Activated naive CD8-positive, alpha-beta T cell treated with anti-CD3 and anti-CD28 coated beads for 36 hours (primary cell): ENCODE measurements around the gene CST3. TPM values are rescaled to one million over a fixed set of nuclear protein-coding genes. Genes with fewer than 3 reads are reported as not detected.
"Not testable (repeated sequence)": the region's sequence is repeated elsewhere in the genome, so short reads cannot be mapped to it uniquely, and the experiment has no call there.

ENCODE experiments used
- DNase-seq: peaks from one replicate; pipeline ENCODE4 v3.0.0; 2021
- H3K27ac Mint-ChIP-seq: one replicate; pipeline ENCODE4 v1.8.0; 2022; ENCODE audit warnings: mild to moderate bottlenecking, moderate library complexity, mixed read lengths
- H3K27me3 Mint-ChIP-seq: one replicate; pipeline ENCODE4 v1.8.0; 2022; ENCODE audit warnings: mild to moderate bottlenecking, mixed read lengths
- H3K36me3 Mint-ChIP-seq: one replicate; pipeline ENCODE4 v1.8.0; 2021; ENCODE audit warnings: mild to moderate bottlenecking, mixed read lengths
- H3K4me1 Mint-ChIP-seq: one replicate; pipeline ENCODE4 v1.8.0; 2021; ENCODE audit warnings: mixed read lengths
- H3K4me3 Mint-ChIP-seq: one replicate; pipeline ENCODE4 v1.8.0; 2022; ENCODE audit warnings: mild to moderate bottlenecking, moderate library complexity, mixed read lengths
- H3K9me3 Mint-ChIP-seq: one replicate; pipeline ENCODE4 v1.8.0; 2022; ENCODE audit warnings: mixed read lengths
- total RNA-seq, 2 experiments: library from RNA; stranded (reverse); gene quantifications; one replicate each; pipeline ENCODE4 v1.2.3, GENCODE V29; 2021

Gene CST3
- total RNA-seq, 2 experiments from 2014 or later = 0.54 to 0.62 TPM

DNA sequence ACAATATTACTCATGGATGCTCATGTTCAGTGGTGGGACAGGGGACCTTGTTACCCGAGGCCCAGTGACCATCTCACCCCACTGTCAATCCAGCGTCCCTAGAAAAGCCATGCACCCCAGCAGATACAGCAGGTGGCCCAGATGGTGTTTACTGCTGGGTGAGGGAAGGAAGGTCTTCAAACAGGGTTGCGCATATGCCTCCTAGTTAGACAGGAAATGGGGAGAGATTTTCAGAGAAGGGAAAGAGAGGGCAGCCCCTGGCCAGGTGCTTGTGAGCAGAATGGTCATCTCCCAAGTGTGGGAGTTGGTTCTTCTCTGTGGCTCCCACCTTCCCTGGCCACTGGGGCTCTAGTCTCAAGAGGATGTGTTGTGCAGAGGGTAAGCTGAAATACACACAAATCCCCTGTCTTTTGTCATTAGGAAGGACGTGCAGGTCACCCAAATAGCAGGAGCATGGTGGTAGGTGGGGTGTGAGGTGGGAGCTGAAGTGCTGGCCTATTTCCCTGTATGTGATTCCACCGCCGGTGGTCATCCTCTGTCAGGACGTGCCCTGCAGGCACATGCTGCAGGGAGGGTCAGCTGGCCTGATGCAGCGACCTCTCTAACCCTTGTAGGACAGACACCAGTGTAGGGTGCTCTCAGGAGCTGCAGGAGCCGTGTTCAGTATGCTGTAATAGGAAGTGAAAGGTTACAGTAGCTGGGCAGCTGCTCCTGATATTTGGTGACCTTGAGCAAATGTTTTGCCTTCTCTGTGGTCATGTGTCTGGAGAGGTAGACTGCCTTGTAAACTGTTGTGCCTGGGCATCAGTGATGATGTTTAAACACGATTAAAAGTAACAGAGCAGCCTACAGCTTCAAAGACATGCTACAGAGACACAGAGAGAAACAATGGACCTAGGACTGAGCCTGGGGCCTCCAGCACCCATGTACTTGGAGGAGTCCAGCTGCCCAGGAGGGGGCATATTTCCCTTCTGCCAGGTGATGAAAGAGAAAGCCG, 3.2 kb upstream of the CST3 start:
- peaks cover 27% of the 10 kb centered on the region for H3K27me3 Mint-ChIP-seq
- no peaks in the 10 kb centered on the region for H3K9me3 Mint-ChIP-seq
- no peak overlapping the region for H3K4me3 Mint-ChIP-seq
- H3K36me3 Mint-ChIP-seq = no peaks in the 10 kb centered on the region
- H3K27ac Mint-ChIP-seq = no peak overlapping the region
- peaks cover 3% of the 10 kb centered on the region for H3K4me1 Mint-ChIP-seq
- DNase-seq = no peak

DNA sequence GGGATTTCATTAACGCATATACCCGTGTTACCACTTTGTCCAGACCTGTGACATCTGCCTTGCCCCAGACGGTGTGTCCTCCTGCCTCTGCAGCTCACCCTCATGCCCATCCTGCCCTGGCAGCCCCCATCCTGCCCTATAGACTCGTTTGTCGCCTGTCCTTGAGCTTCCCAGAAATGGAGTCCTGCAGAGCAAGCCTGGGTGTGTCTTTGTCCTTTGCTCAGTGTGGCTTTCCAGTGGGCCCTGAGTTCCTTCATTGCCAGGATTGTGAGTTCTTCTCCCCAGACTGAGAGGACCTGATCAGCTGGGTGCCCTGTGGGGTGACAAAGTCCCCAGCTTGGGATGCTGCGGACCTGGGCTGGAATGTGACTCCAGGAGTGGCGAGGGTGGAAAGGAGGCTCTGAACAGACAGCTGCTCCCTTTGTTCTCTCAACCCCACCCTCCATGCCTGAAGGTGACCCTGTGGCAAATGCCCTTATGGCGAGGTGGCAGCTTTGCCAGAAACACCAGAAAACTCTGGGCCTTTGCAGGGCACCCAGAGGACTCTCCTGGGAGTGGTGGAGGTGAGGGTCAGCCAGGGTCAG, 2.4 kb upstream of the CST3 start:
- Mint-ChIP-seq H3K4me1 (peaks cover 3% of the 10 kb centered on the region), H3K4me3 (no peak overlapping the region), H3K27me3 (peaks cover 29% of the 10 kb centered on the region), H3K36me3 (no peaks in the 10 kb centered on the region), H3K27ac (no peak overlapping the region), H3K9me3 (no peaks in the 10 kb centered on the region)
- no peak for DNase-seq

DNA sequence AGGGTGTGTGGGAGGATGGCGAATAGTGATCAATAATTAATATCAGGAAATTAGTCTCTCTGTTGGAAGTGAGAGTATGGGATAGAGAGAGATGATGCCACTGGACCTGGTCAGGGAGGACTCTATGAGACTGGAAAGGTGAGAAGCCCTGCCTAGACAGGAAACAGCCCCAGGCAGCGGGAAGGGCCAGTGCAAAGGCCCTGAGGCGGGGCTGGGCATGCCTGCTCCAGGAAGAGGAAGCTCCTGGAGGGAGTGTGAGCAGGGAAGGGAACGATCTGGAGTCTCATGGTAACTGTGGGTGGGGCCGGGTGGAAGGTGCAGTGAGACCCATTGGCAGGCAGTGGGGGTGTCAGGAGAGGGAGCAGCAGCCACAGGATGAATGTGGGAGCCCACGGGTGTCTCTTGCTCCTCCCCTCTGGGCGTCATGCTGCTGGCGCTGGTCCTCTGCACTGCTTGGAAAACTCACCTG, 1.8 kb upstream of the CST3 start:
- H3K4me1 Mint-ChIP-seq = peaks cover 3% of the 10 kb centered on the region
- peaks cover 29% of the 10 kb centered on the region for H3K27me3 Mint-ChIP-seq
- H3K4me3 Mint-ChIP-seq = no peak overlapping the region
- no peak for DNase-seq
- no peaks in the 10 kb centered on the region for H3K36me3 Mint-ChIP-seq
- no peak overlapping the region for H3K27ac Mint-ChIP-seq
- no peaks in the 10 kb centered on the region for H3K9me3 Mint-ChIP-seq

DNA sequence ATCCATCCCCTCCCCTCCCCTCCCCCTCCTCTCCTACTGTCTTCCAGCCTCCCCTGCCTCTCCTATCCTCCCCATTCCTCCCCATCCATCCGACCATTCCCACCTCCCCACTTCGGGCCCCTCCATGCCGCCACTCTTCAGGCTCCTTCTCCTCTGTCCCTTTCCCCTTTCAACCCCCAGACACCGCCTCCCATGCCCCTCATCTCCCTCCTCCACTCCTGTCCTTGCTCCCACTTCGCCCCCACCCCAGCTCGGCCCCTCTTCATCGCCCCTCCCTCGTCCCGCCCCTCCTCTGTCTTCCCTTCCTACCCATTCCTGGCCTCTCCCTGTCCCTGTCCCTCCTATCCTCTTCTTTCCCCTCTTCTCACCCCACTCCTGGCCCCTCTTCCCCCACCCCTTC, 554 bp upstream of the CST3 start:
- no peak overlapping the region for H3K27ac Mint-ChIP-seq
- H3K4me1 Mint-ChIP-seq = peaks cover 3% of the 10 kb centered on the region
- H3K36me3 Mint-ChIP-seq = no peaks in the 10 kb centered on the region
- H3K4me3 Mint-ChIP-seq = no peak overlapping the region
- H3K9me3 Mint-ChIP-seq = no peaks in the 10 kb centered on the region
- H3K27me3 Mint-ChIP-seq = peaks cover 29% of the 10 kb centered on the region
- DNase-seq = no peak

DNA sequence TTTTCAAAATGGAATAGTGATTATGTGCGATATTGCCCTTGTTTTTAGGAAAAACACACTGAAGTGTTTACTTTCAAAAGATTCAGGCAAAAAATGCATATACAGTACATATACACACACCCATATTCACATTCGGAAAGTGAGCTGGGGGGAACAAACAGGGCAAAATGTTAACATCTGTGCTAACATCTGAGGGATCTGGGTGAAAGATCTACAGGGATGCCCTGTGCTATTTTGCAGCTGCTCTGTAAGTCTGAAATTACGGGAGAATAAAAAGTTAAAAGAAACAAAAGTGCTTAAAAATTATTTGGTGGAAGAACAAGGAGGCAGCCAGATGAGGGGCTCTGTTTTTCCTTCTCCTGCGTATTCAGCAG, 860 bp downstream of the CST3 start:
- DNase-seq = no peak
- Mint-ChIP-seq H3K36me3 (no peaks in the 10 kb centered on the region), H3K27ac (no peak overlapping the region), H3K9me3 (no peaks in the 10 kb centered on the region), H3K4me3 (no peak overlapping the region), H3K4me1 (peaks cover 3% of the 10 kb centered on the region), H3K27me3 (peaks cover 29% of the 10 kb centered on the region)

DNA sequence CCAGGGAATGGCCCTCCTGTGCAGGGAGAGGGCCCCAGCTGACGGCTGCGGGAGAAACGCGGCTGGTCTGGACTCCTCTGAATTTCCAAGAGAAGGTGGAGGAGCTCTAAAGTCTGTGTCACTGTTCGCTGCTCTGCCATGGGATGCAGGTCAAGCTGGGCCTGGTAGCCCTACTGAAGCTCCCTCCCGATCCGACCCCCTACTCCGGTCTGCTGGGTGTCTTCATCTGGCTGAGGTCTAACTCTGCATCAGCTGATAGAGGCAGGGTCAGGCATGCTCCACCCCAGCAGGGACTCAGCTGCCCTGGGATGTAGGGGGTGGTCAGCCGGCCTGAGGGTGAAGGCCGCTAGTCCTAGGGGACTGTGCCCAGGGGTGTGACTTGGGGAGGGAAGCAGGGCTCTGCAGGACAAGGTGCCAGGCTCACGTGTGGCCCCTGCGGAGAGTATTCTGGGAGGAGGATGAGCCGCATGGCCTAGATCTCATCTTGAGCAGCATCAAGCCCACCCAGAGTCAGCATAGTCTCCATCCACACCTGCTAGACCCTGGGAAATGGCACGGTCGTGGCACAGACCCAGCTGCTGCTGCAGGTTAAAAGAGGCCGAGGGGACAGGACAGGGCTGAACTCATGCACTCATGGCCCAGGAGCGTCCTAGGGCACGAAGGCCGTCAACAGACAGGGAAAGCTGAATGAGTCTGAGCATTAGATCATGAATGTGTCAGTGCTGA, 1.4 kb downstream of the CST3 start:
- Mint-ChIP-seq H3K4me3 (peak overlapping the region; percentile 18), H3K4me1 (peaks cover 3% of the 10 kb centered on the region), H3K9me3 (no peaks in the 10 kb centered on the region), H3K27ac (no peak overlapping the region), H3K27me3 (peaks cover 29% of the 10 kb centered on the region), H3K36me3 (no peaks in the 10 kb centered on the region)
- DNase-seq = no peak

DNA sequence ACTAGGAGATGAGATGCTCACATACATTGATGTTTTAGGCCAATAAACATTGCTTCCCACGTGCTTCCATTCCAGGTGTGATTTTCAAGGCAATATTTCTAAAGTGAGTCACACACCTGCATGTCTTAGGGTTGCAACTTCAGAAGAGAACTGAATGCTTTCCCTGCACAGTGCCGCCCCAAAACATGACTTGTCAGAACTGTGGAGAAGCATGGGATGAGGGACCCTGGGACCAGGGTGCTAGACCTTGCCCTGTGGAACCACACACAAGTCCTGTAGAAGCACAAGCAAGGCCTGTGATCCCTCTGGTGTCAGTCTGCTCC, 2.0 kb downstream of the CST3 start:
- not testable (repeated sequence) for DNase-seq, H3K27ac Mint-ChIP-seq, H3K9me3 Mint-ChIP-seq, H3K4me1 Mint-ChIP-seq, H3K36me3 Mint-ChIP-seq, H3K4me3 Mint-ChIP-seq
- H3K27me3 Mint-ChIP-seq = peaks cover 29% of the 10 kb centered on the region

DNA sequence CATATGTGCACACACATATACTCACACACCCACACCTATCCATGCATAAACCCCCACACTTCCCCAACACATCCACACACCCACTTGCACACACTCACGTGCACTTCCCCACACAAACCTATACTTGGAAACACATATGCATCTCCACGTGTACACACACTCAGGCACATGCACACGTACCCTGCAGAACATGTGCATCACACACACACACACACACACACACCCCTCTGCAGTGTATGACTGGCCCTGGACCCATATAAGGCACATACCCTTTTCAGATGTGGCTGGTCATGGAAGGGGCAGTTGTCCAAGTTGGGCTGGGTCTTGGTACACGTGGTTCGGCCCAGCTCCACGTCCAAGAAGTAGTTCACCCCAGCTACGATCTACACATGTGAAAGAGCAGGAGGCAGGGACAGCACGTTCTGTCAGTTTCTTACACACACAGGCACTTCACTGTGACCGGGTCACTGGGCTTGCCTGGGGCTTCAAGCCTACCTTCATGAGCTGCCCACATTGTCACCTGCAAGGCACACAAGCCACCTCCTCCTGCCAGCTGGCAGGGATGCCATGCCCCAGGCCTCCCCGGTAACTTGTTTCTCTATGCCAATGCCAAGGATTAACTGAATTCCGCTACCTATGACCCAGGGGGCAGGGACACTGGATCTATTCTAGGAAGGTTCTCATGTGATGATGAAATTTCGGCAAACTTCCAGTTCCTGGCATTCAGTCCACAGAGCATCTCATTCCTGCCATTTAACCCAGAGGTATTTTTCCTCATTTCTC, 2.6 kb downstream of the CST3 start:
- H3K27me3 Mint-ChIP-seq = peaks cover 29% of the 10 kb centered on the region
- no peak overlapping the region for H3K4me3 Mint-ChIP-seq
- H3K36me3 Mint-ChIP-seq = no peaks in the 10 kb centered on the region
- H3K4me1 Mint-ChIP-seq = peaks cover 3% of the 10 kb centered on the region
- no peaks in the 10 kb centered on the region for H3K9me3 Mint-ChIP-seq
- H3K27ac Mint-ChIP-seq = no peak overlapping the region
- DNase-seq = no peak

DNA sequence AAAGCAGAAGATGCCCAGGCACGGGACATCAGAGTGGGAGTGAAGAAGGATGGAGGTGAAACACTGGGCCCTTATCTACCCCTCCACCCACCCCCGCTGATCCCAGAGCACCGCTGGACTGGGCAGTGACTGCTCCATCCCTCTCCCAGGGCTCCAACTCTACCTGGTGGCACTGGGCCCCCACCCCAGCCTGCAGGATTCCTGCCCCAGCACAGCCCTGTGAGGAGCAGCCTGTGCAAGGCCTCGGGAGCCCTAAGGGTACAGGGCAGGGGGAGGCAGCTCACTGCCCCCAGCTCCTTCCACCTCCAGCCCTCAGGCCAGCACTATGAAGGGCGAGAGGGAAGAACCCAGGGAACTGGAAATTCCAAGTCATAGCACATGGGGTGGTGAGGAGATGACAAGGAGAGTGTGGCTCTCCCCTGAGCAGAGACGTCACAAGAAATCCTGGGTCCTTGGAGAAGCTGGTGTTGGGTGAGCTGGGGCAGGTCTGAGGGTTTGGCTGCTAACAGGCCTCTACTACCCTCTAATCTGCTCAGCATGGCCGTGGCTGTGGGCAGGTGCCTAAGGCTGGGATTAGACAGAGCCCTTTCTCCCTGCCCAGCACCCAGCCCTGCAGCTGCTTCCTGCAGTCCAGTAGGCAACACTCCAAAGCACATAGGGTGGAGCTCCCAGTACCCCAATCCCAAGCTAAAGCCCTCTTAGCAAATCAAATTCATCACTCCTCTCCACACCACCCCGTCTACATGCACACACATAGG, 3.5 kb downstream of the CST3 start:
- H3K36me3 Mint-ChIP-seq = no peaks in the 10 kb centered on the region
- H3K4me3 Mint-ChIP-seq = no peak overlapping the region
- DNase-seq = no peak
- no peaks in the 10 kb centered on the region for H3K9me3 Mint-ChIP-seq
- H3K4me1 Mint-ChIP-seq = peaks cover 3% of the 10 kb centered on the region
- H3K27ac Mint-ChIP-seq = no peak overlapping the region
- peaks cover 27% of the 10 kb centered on the region for H3K27me3 Mint-ChIP-seq

DNA sequence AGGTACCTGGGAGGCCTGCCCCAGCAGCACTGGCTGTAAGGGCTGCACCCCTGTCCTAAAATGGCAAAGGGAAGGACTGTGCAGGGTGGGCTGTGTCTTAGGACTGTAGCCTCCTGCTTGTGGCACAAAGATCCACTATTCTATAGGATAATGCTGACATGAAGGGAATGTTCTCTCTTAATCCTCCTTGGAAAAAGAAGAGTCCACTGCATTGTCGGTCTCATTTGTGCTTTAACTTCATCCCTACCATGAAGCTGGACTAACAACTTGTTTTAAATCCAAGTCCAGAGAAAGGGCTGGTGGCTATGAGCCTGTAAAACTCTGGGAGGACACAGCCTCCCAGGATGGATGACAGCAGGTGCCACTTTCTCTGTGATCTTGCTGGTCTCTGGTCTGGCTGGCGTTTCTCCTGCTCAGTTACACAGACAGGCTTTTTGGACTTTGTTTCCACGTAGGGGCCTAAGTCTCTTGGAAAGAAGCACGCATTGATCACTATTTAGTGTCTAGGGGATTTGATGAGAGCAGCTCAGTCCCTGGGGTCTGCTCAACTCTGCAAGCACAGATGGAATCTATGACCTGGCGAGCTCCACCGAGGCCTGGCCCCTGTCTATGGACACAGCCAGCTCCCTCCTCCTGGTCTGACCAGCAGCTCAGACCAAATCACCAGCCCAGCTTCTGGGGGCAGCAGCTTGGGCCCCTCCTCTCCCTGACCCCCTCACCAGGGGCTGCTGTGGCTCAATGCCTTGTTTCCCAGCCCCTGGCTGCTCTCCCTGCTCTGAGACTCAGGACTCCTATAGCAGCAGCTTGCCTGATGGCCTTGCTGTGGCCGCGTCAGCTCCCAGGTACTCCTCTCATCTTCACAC, 4.8 kb downstream of the CST3 start:
- Mint-ChIP-seq H3K4me1 (peaks cover 3% of the 10 kb centered on the region), H3K36me3 (no peaks in the 10 kb centered on the region), H3K4me3 (no peak overlapping the region), H3K9me3 (no peaks in the 10 kb centered on the region), H3K27me3 (peaks cover 25% of the 10 kb centered on the region), H3K27ac (no peak overlapping the region)
- no peak for DNase-seq

DNA sequence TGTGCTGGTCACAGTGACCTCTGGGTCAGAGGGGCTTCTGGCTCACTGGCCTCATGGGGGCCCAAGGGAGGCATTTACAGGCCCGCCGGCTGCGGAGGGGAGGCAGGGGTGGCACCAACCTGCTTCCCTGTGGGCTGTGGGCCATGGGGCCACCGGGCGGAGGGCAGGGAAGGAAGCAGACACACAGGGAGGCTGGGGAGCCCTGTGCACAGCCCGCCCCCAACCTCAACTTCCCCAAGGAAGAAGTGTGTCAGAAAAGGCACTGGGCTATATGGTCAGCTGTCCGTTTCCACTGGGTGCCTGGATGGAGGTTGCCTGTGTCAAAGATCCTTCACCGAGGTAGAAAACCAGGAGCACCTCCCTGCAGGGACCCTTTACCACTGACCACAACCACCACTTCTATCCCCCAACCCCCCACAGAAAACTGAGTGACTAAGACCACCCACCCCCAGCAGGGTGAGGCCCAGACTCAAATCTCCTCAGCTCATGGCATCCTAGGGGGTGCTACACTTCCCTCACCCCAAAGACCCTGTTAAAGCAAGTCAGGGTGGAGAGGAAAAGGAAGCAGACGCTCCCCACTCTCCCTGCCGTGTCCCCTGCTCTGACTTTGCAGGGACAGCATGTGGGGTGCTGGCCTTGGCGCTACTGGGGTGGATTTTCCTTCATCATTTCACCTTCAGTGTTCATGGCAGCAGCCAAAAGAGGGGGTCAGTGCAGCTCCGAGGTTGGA, 5.6 kb downstream of the CST3 start:
- no peak overlapping the region for H3K27ac Mint-ChIP-seq
- H3K36me3 Mint-ChIP-seq = no peaks in the 10 kb centered on the region
- no peak overlapping the region for H3K4me3 Mint-ChIP-seq

DNA sequence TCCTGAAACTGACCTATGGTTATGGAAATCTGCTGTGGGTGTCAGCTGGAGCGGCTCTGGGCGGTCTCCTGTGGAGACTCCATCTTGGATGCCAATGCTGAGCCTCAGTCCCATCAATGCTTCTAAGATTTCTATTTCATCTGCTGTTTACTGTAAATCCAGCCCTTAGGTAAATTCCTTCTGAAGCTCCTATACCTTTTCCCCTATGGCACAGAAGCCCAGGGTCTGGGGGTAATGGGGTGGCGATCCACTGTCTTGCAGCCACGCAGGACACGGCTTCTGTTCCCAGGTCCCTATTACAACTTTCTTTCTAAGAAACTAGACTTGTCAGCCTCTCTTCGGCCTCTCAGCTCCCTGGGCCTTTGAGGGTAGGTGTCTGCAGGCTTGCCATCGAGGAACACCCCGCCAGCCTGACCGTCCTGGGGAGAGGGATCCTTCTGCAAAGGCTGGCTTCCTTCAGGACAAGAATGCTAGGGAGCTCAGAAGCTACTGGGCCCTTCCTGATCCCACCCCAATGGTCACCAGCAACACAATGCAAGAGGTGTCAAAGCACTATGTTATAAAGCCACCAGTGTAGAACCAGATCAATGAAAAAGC, 6.4 kb downstream of the CST3 start:
- H3K36me3 Mint-ChIP-seq = no peaks in the 10 kb centered on the region
- no peak for DNase-seq
- no peak overlapping the region for H3K27ac Mint-ChIP-seq
- H3K27me3 Mint-ChIP-seq = peaks cover 15% of the 10 kb centered on the region
- H3K4me3 Mint-ChIP-seq = no peak overlapping the region
- no peaks in the 10 kb centered on the region for H3K4me1 Mint-ChIP-seq
- H3K9me3 Mint-ChIP-seq = no peaks in the 10 kb centered on the region

More for the DNA sequence above, 5.6 kb downstream of the CST3 start:
- no peak for DNase-seq
- H3K27me3 Mint-ChIP-seq = peaks cover 24% of the 10 kb centered on the region
- no peaks in the 10 kb centered on the region for H3K9me3 Mint-ChIP-seq
- peaks cover 2% of the 10 kb centered on the region for H3K4me1 Mint-ChIP-seq

DNA sequence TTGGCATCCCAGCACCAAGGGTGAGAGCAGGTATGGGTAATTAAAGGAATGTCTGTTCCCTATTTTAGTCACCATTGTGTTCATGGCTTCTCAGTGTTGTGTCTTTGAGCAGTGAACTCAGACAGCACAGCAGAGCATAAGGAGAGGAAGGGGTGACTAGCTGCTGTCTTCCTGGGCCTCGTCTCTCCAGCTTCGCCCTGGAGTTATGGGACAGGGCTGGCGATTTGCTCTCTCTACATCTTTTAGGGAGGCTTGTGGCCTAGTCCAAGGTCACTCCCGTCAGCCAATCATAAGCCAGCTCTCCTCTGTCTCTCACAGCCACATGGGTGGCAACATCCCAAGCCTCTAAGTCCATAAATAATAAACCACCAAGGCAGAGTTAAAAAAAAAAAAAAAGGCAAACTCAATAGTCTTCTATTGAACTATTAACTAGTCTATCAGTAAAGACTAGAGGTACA, 7.3 kb downstream of the CST3 start:
- no peak for DNase-seq
- no peak overlapping the region for H3K27ac Mint-ChIP-seq
- H3K36me3 Mint-ChIP-seq = no peaks in the 10 kb centered on the region
- no peak overlapping the region for H3K4me3 Mint-ChIP-seq
- H3K27me3 Mint-ChIP-seq = peaks cover 10% of the 10 kb centered on the region
- H3K4me1 Mint-ChIP-seq = no peaks in the 10 kb centered on the region
- H3K9me3 Mint-ChIP-seq = no peaks in the 10 kb centered on the region
